ENCODE data around the gene MAGEB3. TPM values are rescaled to one million over a fixed set of nuclear protein-coding genes. Genes with fewer than 3 reads are reported as not detected.

Gene MAGEB3
- total RNA-seq: not detected in 2 replicates

GRCh38 chrX:30230395-30230794 is at the start of gene MAGEB3:
MAGEB3 (plus strand) TSS chrX:30230657; CDS start chrX:30235925, 5,268 bp downstream.

GRCh38 chrX:30215357-30215843 is 15.1 kb upstream of the MAGEB3 start, which contains the start of gene MAGEB2:
MAGEB2 (plus strand) TSS chrX:30215563; CDS start chrX:30218581, 3,018 bp downstream.

GRCh38 chrX:30241724-30242415 is 11.4 kb downstream of the MAGEB3 start, which contains the start of gene MAGEB4:
MAGEB4 (plus strand) TSS chrX:30242000; CDS start chrX:30242136, 136 bp downstream.

GRCh38 chrX:30246769-30247489 is 16.5 kb downstream of the MAGEB3 start, which contains the start of gene MAGEB1:
MAGEB1 (plus strand) TSS chrX:30247146; CDS start chrX:30250494, 3,348 bp downstream.

Other genes starting within 250 kb of the MAGEB3 start
- gene MAGEB2, start 15.1 kb upstream of the MAGEB3 start, total RNA-seq: not detected in 2 replicates
- gene MAGEB4, start 11.3 kb downstream of the MAGEB3 start, total RNA-seq: not detected in 2 replicates
- not detected in 2 replicates for gene MAGEB1, start 16.5 kb downstream of the MAGEB3 start, total RNA-seq
- not detected in 2 replicates for gene NR0B1, start 78.7 kb downstream of the MAGEB3 start, total RNA-seq

Data from bladder microvascular endothelial cell (primary cell).